ENCODE data around the gene ACO1. TPM values are rescaled to one million over a fixed set of nuclear protein-coding genes. Genes with fewer than 3 reads are reported as not detected.

ACO1 gene
- polyA plus RNA-seq, 1 donor (not counting 4 experiments of a cell fraction or from before 2014, with no cell fraction given): 29.2 TPM

DNA sequence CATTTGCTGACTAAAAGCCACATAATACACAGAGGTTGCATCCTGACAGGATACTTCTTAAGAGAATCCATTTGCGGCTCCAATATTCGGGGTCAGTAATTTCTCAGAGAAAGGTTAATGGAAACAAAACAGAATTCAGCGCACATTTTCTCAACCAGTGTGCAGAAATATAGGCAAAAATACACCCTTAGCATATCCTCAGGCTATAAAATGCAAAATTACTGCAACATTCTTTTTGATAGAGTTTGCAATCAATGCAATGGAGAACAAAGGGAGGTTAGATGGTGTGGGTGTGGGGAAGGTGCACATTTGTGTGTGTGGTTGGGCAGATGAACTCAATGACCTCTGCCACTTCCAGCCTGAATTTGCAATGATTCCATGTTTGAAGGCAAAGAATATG, 35.4 kb upstream of the ACO1 start:
- no peak overlapping the region for H3K4me2 ChIP-seq (ENCODE audit: control insufficient read depth, extremely low read depth, insufficient read depth, low read depth, low read length)
- no peak overlapping the region for H3K27ac ChIP-seq (ENCODE audit: control insufficient read depth, insufficient read depth, low read length)
- H3K9me1 ChIP-seq (ENCODE audit: control insufficient read depth, extremely low read depth, insufficient read depth, low read length): no peaks in the 10 kb centered on the region
- H3K9me3 ChIP-seq (ENCODE audit: control insufficient read depth, low read depth, low read length): no peaks in the 10 kb centered on the region
- H3K79me2 ChIP-seq (ENCODE audit: control insufficient read depth, insufficient read depth, low read length): no peaks in the 10 kb centered on the region
- DNase-seq (ENCODE audit: low read depth, low spot score) (no peak), FAIRE-seq (no peak)
- H3K4me1 ChIP-seq (ENCODE audit: control insufficient read depth, extremely low read depth, insufficient read depth, low read length): no peaks in the 10 kb centered on the region
- H4K20me1 ChIP-seq (ENCODE audit: control insufficient read depth, extremely low read depth, insufficient read depth, low read length): no peaks in the 10 kb centered on the region
- H3K36me3 ChIP-seq (ENCODE audit: control insufficient read depth in 2 of 2, extremely low read depth in 1 of 2, insufficient read depth in 2 of 2, low read length in 2 of 2): no peaks in the 10 kb centered on the region
- H3K9ac ChIP-seq (ENCODE audit: control insufficient read depth, extremely low read depth, insufficient read depth, low read length): no peak overlapping the region
- H3K27me3 ChIP-seq (ENCODE audit: control insufficient read depth, extremely low read depth, insufficient read depth, low read length): no peaks in the 10 kb centered on the region
- H3K4me3 ChIP-seq (ENCODE audit: control insufficient read depth in 2 of 3, extremely low read depth in 1 of 3, insufficient read depth in 2 of 3, low read depth in 1 of 3, low read length in 3 of 3): no peak overlapping the region
- TF ChIP-seq, protein P1, sequence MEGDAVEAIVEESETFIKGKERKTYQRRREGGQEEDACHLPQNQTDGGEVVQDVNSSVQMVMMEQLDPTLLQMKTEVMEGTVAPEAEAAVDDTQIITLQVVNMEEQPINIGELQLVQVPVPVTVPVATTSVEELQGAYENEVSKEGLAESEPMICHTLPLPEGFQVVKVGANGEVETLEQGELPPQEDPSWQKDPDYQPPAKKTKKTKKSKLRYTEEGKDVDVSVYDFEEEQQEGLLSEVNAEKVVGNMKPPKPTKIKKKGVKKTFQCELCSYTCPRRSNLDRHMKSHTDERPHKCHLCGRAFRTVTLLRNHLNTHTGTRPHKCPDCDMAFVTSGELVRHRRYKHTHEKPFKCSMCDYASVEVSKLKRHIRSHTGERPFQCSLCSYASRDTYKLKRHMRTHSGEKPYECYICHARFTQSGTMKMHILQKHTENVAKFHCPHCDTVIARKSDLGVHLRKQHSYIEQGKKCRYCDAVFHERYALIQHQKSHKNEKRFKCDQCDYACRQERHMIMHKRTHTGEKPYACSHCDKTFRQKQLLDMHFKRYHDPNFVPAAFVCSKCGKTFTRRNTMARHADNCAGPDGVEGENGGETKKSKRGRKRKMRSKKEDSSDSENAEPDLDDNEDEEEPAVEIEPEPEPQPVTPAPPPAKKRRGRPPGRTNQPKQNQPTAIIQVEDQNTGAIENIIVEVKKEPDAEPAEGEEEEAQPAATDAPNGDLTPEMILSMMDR (optimal IDR thresholded peaks at IDR 0.05 in 1 of 3, IDR thresholded peaks at IDR 0.05 in 1 of 3, conservative IDR thresholded peaks at IDR 0.05 in 1 of 3; ENCODE audit: extremely low read depth in 1 of 3, insufficient read depth in 2 of 3, low read length in 3 of 3): no peak
- TF ChIP-seq EZH2 (IDR thresholded peaks at IDR 0.05; ENCODE audit: low read length): no peak
- dilution Hi-C loops (cut with MboI; ENCODE audit: extremely low pct_ligation_motif_present, low sequenced_read_pairs): no loop called here
- H2AFZ ChIP-seq (ENCODE audit: control insufficient read depth, low read length): no peak overlapping the region

DNA sequence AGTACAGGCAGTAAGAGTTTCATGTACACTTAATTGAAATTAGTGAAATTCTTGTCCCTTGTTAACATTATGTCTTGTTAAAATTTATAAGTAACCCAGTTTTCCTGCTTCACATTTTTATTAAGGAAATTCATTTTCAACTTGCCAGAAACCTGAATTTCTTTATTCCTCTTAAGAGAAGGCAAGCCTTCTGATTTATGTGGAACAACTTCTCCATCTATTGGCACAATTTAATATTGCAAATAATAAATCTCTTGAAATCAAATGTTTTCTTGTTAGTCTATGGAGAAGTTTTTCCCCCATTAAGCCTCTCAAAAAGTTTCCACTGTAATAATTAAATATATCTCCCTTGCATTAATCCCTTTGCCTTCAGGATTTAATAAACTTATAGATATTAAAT, 33.8 kb upstream of the ACO1 start:
- H2AFZ ChIP-seq (ENCODE audit: control insufficient read depth, low read length): no peak overlapping the region
- H3K9me1 ChIP-seq (ENCODE audit: control insufficient read depth, extremely low read depth, insufficient read depth, low read length): no peaks in the 10 kb centered on the region
- H3K4me2 ChIP-seq (ENCODE audit: control insufficient read depth, extremely low read depth, insufficient read depth, low read depth, low read length): no peak overlapping the region
- FAIRE-seq: no peak
- no peak overlapping the region for H3K27ac ChIP-seq (ENCODE audit: control insufficient read depth, insufficient read depth, low read length)
- dilution Hi-C loops (cut with MboI; ENCODE audit: extremely low pct_ligation_motif_present, low sequenced_read_pairs): no loop called here
- no peaks in the 10 kb centered on the region for H4K20me1 ChIP-seq (ENCODE audit: control insufficient read depth, extremely low read depth, insufficient read depth, low read length)
- H3K9me3 ChIP-seq (ENCODE audit: control insufficient read depth, low read depth, low read length): no peaks in the 10 kb centered on the region
- no peaks in the 10 kb centered on the region for H3K4me1 ChIP-seq (ENCODE audit: control insufficient read depth, extremely low read depth, insufficient read depth, low read length)
- TF ChIP-seq EZH2 (IDR thresholded peaks at IDR 0.05; ENCODE audit: low read length): no peak
- TF ChIP-seq, protein P1 (optimal IDR thresholded peaks at IDR 0.05 in 1 of 3, IDR thresholded peaks at IDR 0.05 in 1 of 3, conservative IDR thresholded peaks at IDR 0.05 in 1 of 3; ENCODE audit: extremely low read depth in 1 of 3, insufficient read depth in 2 of 3, low read length in 3 of 3): peak in 1 of 3 experiments; percentile 12
- no peaks in the 10 kb centered on the region for H3K79me2 ChIP-seq (ENCODE audit: control insufficient read depth, insufficient read depth, low read length)
- no peak overlapping the region for H3K9ac ChIP-seq (ENCODE audit: control insufficient read depth, extremely low read depth, insufficient read depth, low read length)
- H3K27me3 ChIP-seq (ENCODE audit: control insufficient read depth, extremely low read depth, insufficient read depth, low read length): no peaks in the 10 kb centered on the region
- no peaks in the 10 kb centered on the region for H3K36me3 ChIP-seq (ENCODE audit: control insufficient read depth in 2 of 2, extremely low read depth in 1 of 2, insufficient read depth in 2 of 2, low read length in 2 of 2)
- DNase-seq (ENCODE audit: low read depth, low spot score): no peak
- no peak overlapping the region for H3K4me3 ChIP-seq (ENCODE audit: control insufficient read depth in 2 of 3, extremely low read depth in 1 of 3, insufficient read depth in 2 of 3, low read depth in 1 of 3, low read length in 3 of 3)

Measured in keratinocyte (primary cell).